ENCODE measurements around the gene GP1BA. TPM values are rescaled to one million over a fixed set of nuclear protein-coding genes. Genes with fewer than 3 reads are reported as not detected.
"Not testable (repeated sequence)": the region's sequence is repeated elsewhere in the genome, so short reads cannot be mapped to it uniquely, and the experiment has no call there.

Gene GP1BA
- total RNA-seq, 4 donors from 2014 or later, result not detected

DNA sequence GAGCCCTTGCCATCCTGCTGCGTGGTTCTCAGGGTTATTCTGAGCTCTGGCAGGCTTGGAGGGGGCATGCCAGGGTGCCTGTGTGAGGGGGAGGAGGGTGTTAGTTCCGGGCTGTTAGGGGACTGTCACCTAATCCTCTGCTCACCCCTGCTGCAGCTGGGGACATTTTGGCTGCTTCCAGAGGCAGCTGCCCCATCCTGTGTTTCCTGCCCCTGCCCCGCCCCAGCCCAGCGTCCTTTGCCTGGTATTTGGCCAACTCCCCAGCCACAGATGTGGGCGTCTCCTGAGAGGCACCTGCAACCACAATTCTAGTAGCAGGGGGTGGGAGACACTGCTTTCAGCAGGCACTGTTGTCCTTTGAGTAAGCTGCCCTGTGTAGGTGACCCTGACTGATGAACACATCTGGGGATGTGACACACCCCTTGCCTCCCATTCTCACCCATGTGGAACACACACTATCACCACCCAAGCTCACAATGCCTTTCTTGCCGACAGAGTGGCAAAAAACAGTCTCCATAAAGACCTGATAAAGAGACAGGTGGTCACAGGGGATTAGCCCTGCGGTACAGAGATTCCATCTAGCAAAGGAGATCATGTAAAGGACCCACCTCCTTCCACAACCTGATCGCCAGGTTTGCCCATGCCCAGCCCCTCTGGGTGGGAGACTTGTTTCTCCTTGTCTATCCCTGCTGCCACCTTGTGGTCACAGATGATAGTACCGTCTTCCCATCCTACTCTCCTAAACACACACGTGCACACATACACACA is 28.8 kb upstream of the GP1BA start, which contains the start of gene CHRNE:
Gene CHRNE (minus strand): TSS at position 48 of the 768 bp plus-strand sequence. CDS start 35 bp downstream, at position 13.
- DNase-seq (ENCODE audit: low spot score in 2 of 2), result peak; percentile 85 to 94
- intact Hi-C loops (cut with DNase I; ENCODE audit: low total_unique reads), result no loop called here

GRCh38 chr17:4906642-4907041 is 25.4 kb upstream of the GP1BA start:
- not testable (repeated sequence) for H3K4me3 ChIP-seq (ENCODE audit: low read depth, poor library complexity, severe bottlenecking)
- intact Hi-C loops (cut with DNase I; ENCODE audit: low total_unique reads), result loop anchor here (5.0 kb wide), 1 partner anchor 91 kb away; the partner anchor contains the start of genes INCA1 and KIF1C

More for the DNA sequence above, 28.8 kb upstream of the GP1BA start, which contains the start of gene CHRNE:
- WGBS, 2 donors, result 12 to 16% methylated on average over 10 of the region's 10 CpGs
- H3K4me3 ChIP-seq (ENCODE audit: low read depth, poor library complexity, severe bottlenecking), result no peak within 1 kb of the TSS
- TF ChIP-seq CTCF (IDR thresholded peaks at IDR 0.05), result peak in 1 of 3 donors; percentile 62
- no peak for TF ChIP-seq POLR2A (IDR thresholded peaks at IDR 0.05)

DNA sequence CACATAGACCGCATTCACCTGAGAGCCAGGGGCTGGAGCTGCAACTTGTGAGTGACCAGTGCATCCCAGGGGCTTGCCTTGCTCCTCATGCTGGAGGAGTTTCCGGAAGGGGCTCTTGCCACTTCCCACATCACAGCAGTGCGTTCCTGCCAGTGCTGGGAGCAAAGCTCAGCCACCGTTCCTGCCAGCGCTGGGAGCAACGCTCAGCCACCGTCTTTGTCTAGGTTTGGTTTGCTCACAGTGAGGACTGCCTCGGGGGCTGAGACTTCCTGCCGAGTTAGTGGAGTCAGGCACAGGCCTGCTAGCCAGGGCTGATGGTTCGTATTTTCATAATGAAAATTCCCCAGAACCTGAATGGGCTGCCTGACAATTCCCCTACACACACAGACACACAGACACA is 23.8 kb upstream of the GP1BA start:
- H3K4me3 ChIP-seq (ENCODE audit: low read depth, poor library complexity, severe bottlenecking), result no peak overlapping the region
- WGBS, 2 donors, result 19 to 40% methylated on average over 10 of the region's 10 CpGs
- TF ChIP-seq POLR2A (IDR thresholded peaks at IDR 0.05) (no peak), CTCF (IDR thresholded peaks at IDR 0.05) (no peak)
- DNase-seq (ENCODE audit: low spot score in 2 of 2), result no peak
- intact Hi-C loops (cut with DNase I; ENCODE audit: low total_unique reads), result loop anchor here (5.0 kb wide), 1 partner anchor 89 kb away; the partner anchor contains the start of genes INCA1 and KIF1C

More at GRCh38 chr17:4906642-4907041, 25.4 kb upstream of the GP1BA start:
- DNase-seq (ENCODE audit: low spot score in 2 of 2), result not testable (repeated sequence)

- H3K4me3 ChIP-seq (ENCODE audit: low read depth, poor library complexity, severe bottlenecking), result no peak overlapping the region
- 11 to 13% methylated on average over 12 to 19 of the region's 20 CpGs for WGBS, 2 donors
- peak in 1 of 3 donors; percentile 32 for TF ChIP-seq CTCF (IDR thresholded peaks at IDR 0.05)
- no peak for TF ChIP-seq POLR2A (IDR thresholded peaks at IDR 0.05)
- peak; percentile 92 to 97 for DNase-seq (ENCODE audit: low spot score in 2 of 2)
- intact Hi-C loops (cut with DNase I; ENCODE audit: low total_unique reads), result loop anchor here (5.0 kb wide), 1 partner anchor 88 kb away; the partner anchor contains the start of genes INCA1 and KIF1C
These were observed 23.2 kb upstream of the GP1BA start for GRCh38 chr17:4908711-4909496.

DNA sequence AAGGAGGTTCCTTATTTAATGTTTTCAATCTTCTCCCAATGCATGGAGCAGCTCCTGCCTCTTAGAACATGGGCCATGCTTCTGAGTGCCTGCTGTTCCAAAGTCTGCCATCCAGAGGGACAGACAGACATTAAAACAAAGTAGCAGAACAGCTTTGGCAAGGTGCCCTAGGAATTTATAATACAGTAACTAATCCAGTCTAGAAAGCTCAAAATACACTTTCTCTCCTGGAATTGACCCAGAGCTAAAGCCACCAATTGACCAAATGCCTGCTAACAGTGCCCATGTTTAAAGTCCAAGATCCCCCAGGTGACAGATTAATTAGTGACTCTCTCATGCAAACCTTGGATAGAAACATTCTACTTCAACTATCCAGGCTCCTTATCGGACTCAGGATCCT is 18.1 kb upstream of the GP1BA start:
- WGBS, 2 donors, result 72 to 86% methylated on average over 1 of the region's 1 CpG
- intact Hi-C loops (cut with DNase I; ENCODE audit: low total_unique reads), result no loop called here
- TF ChIP-seq CTCF (IDR thresholded peaks at IDR 0.05), result no peak
- no peak for TF ChIP-seq POLR2A (IDR thresholded peaks at IDR 0.05)
- H3K4me3 ChIP-seq (ENCODE audit: low read depth, poor library complexity, severe bottlenecking), result no peak overlapping the region
- no peak for DNase-seq (ENCODE audit: low spot score in 2 of 2)

DNA sequence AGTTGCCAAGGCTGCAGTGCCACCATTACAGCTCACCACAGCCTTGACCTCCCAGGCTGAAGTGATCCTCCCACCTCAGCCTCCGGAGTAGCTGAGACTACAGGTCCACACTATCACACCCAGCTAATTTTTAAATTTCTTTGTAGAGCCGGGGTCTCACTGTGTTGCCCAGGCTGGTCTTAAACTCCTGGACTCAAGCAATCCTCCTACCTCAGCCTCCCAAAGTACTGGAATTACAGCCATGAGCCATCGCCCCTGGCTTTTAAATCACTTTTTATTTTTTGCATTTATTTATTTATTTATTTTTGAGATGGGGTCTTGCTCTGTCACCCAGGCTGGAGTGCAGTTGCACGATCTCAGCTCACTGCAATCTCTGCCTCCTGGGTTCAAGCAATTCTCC is 17.5 kb upstream of the GP1BA start:
- H3K4me3 ChIP-seq (ENCODE audit: low read depth, poor library complexity, severe bottlenecking); DNase-seq (ENCODE audit: low spot score in 2 of 2); intact Hi-C loops (cut with DNase I; ENCODE audit: low total_unique reads): not testable (repeated sequence)
- WGBS, 2 donors, result 93% methylated on average over 4 of the region's 4 CpGs
